PFSK-1 (cell line): Measurements from ENCODE around the gene KLHDC4.

ENCODE experiments used
- FOXP2 ChIP-seq: optimal IDR thresholded peaks from 2 replicates; pipeline ENCODE3; 2011; ENCODE audit warnings: borderline replicate concordance, control low read depth, inconsistent platforms; ENCODE audit not compliant: insufficient read depth; ENCODE audit errors: extremely low read length, extremely low read depth
- POLR2AphosphoS5 ChIP-seq: IDR thresholded peaks from 2 replicates; pipeline ENCODE4 v1.6.1; 2012; ENCODE audit warnings: low read depth, mild to moderate bottlenecking, control low read depth, low read length, moderate library complexity
- SIN3A ChIP-seq: IDR thresholded peaks from 2 replicates; pipeline ENCODE4 v1.6.1; 2012; ENCODE audit warnings: mild to moderate bottlenecking, low read length, moderate library complexity, borderline replicate concordance; ENCODE audit not compliant: insufficient read depth
- TAF1 ChIP-seq: IDR thresholded peaks from 2 replicates; pipeline ENCODE4 v1.6.1; 2012; ENCODE audit warnings: low read length, control low read depth, borderline replicate concordance; ENCODE audit not compliant: insufficient read depth
- TF ChIP-seq, protein P1 (sequence below), 2 experiments: IDR thresholded peaks; 2 replicates each; pipeline versions ENCODE4 v1.6.1 to v1.8.0; 2011 to 2012; ENCODE audit warnings: low read depth in 2 of 2, low read length in 2 of 2, control low read depth in 1 of 2, inconsistent platforms in 1 of 2, mild to moderate bottlenecking in 1 of 2, moderate library complexity in 1 of 2; ENCODE audit not compliant: insufficient read depth in 1 of 2

The KLHDC4 gene

GRCh38 chr16:87733190-87733589, 32.6 kb downstream of the KLHDC4 start:
- TF ChIP-seq TAF1 = no peak
- TF ChIP-seq FOXP2 = no peak
- no peak for TF ChIP-seq SIN3A
- no peak for TF ChIP-seq POLR2AphosphoS5
- TF ChIP-seq, protein P1, sequence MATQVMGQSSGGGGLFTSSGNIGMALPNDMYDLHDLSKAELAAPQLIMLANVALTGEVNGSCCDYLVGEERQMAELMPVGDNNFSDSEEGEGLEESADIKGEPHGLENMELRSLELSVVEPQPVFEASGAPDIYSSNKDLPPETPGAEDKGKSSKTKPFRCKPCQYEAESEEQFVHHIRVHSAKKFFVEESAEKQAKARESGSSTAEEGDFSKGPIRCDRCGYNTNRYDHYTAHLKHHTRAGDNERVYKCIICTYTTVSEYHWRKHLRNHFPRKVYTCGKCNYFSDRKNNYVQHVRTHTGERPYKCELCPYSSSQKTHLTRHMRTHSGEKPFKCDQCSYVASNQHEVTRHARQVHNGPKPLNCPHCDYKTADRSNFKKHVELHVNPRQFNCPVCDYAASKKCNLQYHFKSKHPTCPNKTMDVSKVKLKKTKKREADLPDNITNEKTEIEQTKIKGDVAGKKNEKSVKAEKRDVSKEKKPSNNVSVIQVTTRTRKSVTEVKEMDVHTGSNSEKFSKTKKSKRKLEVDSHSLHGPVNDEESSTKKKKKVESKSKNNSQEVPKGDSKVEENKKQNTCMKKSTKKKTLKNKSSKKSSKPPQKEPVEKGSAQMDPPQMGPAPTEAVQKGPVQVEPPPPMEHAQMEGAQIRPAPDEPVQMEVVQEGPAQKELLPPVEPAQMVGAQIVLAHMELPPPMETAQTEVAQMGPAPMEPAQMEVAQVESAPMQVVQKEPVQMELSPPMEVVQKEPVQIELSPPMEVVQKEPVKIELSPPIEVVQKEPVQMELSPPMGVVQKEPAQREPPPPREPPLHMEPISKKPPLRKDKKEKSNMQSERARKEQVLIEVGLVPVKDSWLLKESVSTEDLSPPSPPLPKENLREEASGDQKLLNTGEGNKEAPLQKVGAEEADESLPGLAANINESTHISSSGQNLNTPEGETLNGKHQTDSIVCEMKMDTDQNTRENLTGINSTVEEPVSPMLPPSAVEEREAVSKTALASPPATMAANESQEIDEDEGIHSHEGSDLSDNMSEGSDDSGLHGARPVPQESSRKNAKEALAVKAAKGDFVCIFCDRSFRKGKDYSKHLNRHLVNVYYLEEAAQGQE (IDR thresholded peaks at IDR 0.05; ENCODE audit: insufficient read depth in 1 of 2, low read depth in 2 of 2, low read length in 2 of 2) = no peak

DNA sequence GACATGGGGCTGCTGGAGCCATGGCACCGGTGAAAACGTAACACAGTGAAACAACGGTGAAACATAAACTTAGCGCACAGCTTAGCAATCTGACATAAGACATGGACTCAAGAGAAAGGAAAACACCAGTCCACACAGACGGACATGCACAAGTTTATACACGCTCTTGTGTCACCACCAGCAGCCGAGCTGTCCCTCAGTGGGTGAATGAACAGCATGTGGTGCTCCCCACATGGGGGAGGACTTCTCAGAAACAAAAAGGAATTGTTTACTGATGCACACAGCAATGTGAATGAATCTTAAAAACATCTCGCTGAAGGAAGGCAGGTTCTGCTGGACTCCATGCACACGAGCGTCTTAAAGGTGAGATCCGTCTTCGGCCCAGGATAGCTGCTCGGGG, 34.2 kb downstream of the KLHDC4 start:
- TF ChIP-seq POLR2AphosphoS5 = no peak
- no peak for TF ChIP-seq TAF1
- no peak for TF ChIP-seq FOXP2
- TF ChIP-seq, protein P1 (IDR thresholded peaks at IDR 0.05; ENCODE audit: insufficient read depth in 1 of 2, low read depth in 2 of 2, low read length in 2 of 2) = no peak
- no peak for TF ChIP-seq SIN3A

GRCh38 chr16:87729266-87729954, 36.4 kb downstream of the KLHDC4 start:
- TF ChIP-seq FOXP2 (no peak), TAF1 (no peak), SIN3A (no peak), POLR2AphosphoS5 (no peak)
- TF ChIP-seq, protein P1 (IDR thresholded peaks at IDR 0.05; ENCODE audit: insufficient read depth in 1 of 2, low read depth in 2 of 2, low read length in 2 of 2) = no peak

DNA sequence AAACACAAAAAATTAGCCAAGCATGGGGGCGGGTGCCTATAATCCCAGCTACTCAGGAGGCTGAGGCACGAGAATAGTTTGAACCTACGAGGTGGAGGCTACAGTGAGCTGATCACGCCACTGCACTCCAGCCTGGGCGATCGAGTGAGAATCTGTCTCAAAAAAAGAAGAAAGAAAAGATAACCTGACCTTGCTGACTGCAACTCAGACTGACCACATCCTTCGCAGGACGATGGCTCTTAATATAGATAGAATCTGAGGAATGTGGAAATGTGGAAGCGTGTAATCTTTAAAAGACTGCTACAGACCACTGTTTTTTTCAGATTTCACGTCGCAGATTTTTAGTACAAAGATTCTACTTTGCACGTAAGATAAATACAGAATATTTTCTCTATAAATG, 37.8 kb downstream of the KLHDC4 start:
- TF ChIP-seq POLR2AphosphoS5 = no peak
- no peak for TF ChIP-seq FOXP2
- no peak for TF ChIP-seq TAF1
- TF ChIP-seq SIN3A = no peak
- TF ChIP-seq, protein P1 (IDR thresholded peaks at IDR 0.05; ENCODE audit: insufficient read depth in 1 of 2, low read depth in 2 of 2, low read length in 2 of 2) = no peak
